H9 (cell line): Measurements from ENCODE around the gene CRELD2. TPM values are rescaled to one million over a fixed set of nuclear protein-coding genes. Genes with fewer than 3 reads are reported as not detected.

Source experiments
- DNase-seq: peaks from one replicate; pipeline ENCODE4 v3.0.0-alpha.2; 2017
- H2AFZ ChIP-seq: one replicate; pipeline ENCODE4 v1.6.1; 2013; ENCODE audit warnings: mild to moderate bottlenecking, low read length, control low read depth, moderate library complexity
- H2AK5ac ChIP-seq: 2 replicates; pipeline ENCODE4 v1.6.1; 2013; ENCODE audit warnings: low read length, control low read depth, mixed read lengths; ENCODE audit not compliant: insufficient read length
- H2BK120ac ChIP-seq: one replicate; pipeline ENCODE4 v1.6.1; 2013; ENCODE audit warnings: low read depth, mild to moderate bottlenecking, low read length, control low read depth, inconsistent platforms; ENCODE audit not compliant: poor library complexity, severe bottlenecking
- H2BK12ac ChIP-seq: 2 replicates; pipeline ENCODE4 v1.6.1; 2013; ENCODE audit warnings: low read length, control low read depth, mixed read lengths, low read depth; ENCODE audit not compliant: insufficient read length
- H2BK15ac ChIP-seq: 2 replicates; pipeline ENCODE4 v1.6.1; 2013; ENCODE audit warnings: low read depth, low read length, control low read depth
- H2BK20ac ChIP-seq: one replicate; pipeline ENCODE4 v1.6.1; 2013; ENCODE audit warnings: low read depth, mild to moderate bottlenecking, low read length, control low read depth, inconsistent platforms; ENCODE audit not compliant: poor library complexity, severe bottlenecking
- H2BK5ac ChIP-seq: 2 replicates; pipeline ENCODE4 v1.6.1; 2013; ENCODE audit warnings: low read length, control low read depth, mixed read lengths; ENCODE audit not compliant: insufficient read length
- H3K14ac ChIP-seq: 2 replicates; pipeline ENCODE4 v1.6.1; 2013; ENCODE audit warnings: low read length, control low read depth; ENCODE audit not compliant: insufficient read depth
- H3K18ac ChIP-seq: 2 replicates; pipeline ENCODE4 v1.6.1; 2013; ENCODE audit warnings: low read depth, mild to moderate bottlenecking, mixed read lengths, low read length, control low read depth; ENCODE audit not compliant: insufficient read length
- H3K23ac ChIP-seq: 2 replicates; pipeline ENCODE4 v1.6.1; 2013; ENCODE audit warnings: low read length, control low read depth, mixed read lengths, low read depth; ENCODE audit not compliant: insufficient read length
- H3K23me2 ChIP-seq: 2 replicates; pipeline ENCODE4 v1.6.1; 2013; ENCODE audit warnings: low read depth, mild to moderate bottlenecking, mixed read lengths, low read length, control low read depth; ENCODE audit not compliant: insufficient read length, poor library complexity, severe bottlenecking
- H3K27ac ChIP-seq: 2 replicates; pipeline ENCODE4 v1.5.1; 2013; ENCODE audit warnings: low read length, control low read depth, mixed read lengths, low read depth; ENCODE audit not compliant: insufficient read length
- H3K27me3 ChIP-seq: 2 replicates; pipeline ENCODE4 v1.6.1; 2013; ENCODE audit warnings: low read length, control low read depth, inconsistent platforms; ENCODE audit not compliant: insufficient read depth
- H3K4ac ChIP-seq: 2 replicates; pipeline ENCODE4 v1.6.1; 2013; ENCODE audit warnings: low read depth, mild to moderate bottlenecking, control low read depth, inconsistent platforms, low read length, moderate library complexity
- H3K4me1 ChIP-seq: 2 replicates; pipeline ENCODE4 v1.6.1; 2013; ENCODE audit warnings: low read length, control low read depth, inconsistent platforms; ENCODE audit not compliant: insufficient read depth
- H3K4me2 ChIP-seq: 2 replicates; pipeline ENCODE4 v1.6.1; 2013; ENCODE audit warnings: low read length, control low read depth, mixed read lengths; ENCODE audit not compliant: insufficient read length, insufficient read depth
- H3K56ac ChIP-seq: 2 replicates; pipeline ENCODE4 v1.6.1; 2013; ENCODE audit warnings: low read depth, mild to moderate bottlenecking, mixed read lengths, low read length, control low read depth; ENCODE audit not compliant: insufficient read length
- H3K79me1 ChIP-seq: 2 replicates; pipeline ENCODE4 v1.6.1; 2013; ENCODE audit warnings: low read depth, mild to moderate bottlenecking, moderate library complexity, low read length, control low read depth, inconsistent platforms; ENCODE audit not compliant: insufficient read depth, poor library complexity, severe bottlenecking
- H3K79me2 ChIP-seq: 2 replicates; pipeline ENCODE4 v1.6.1; 2013; ENCODE audit warnings: low read length, control low read depth, inconsistent platforms; ENCODE audit not compliant: insufficient read depth
- H3K9ac ChIP-seq: 2 replicates; pipeline ENCODE4 v1.6.1; 2013; ENCODE audit warnings: low read length, control low read depth, mixed read lengths; ENCODE audit not compliant: insufficient read length; ENCODE audit errors: extremely low read depth
- H3K9me3 ChIP-seq: one replicate; pipeline ENCODE4 v1.6.1; 2013; ENCODE audit warnings: low read depth, low read length, inconsistent platforms; ENCODE audit not compliant: control insufficient read depth
- H3T11ph ChIP-seq: one replicate; pipeline ENCODE4 v1.6.1; 2013; ENCODE audit warnings: mild to moderate bottlenecking, low read length, control low read depth, inconsistent platforms
- H4K20me1 ChIP-seq: one replicate; pipeline ENCODE4 v1.6.1; 2013; ENCODE audit not compliant: control insufficient read depth, insufficient read length, insufficient read depth
- H4K5ac ChIP-seq: 2 replicates; pipeline ENCODE4 v1.6.1; 2013; ENCODE audit warnings: low read depth, mild to moderate bottlenecking, mixed read lengths, low read length, control low read depth; ENCODE audit not compliant: insufficient read length
- H4K8ac ChIP-seq: replicated peaks from 2 replicates; pipeline ENCODE4 v1.6.1; 2013; ENCODE audit warnings: low read length, control low read depth, mixed read lengths, low read depth; ENCODE audit not compliant: insufficient read length
- H4K91ac ChIP-seq: 2 replicates; pipeline ENCODE4 v1.6.1; 2013; ENCODE audit warnings: low read depth, mild to moderate bottlenecking, moderate library complexity, mixed read lengths, low read length, control low read depth; ENCODE audit not compliant: insufficient read length
- H3K27ac Mint-ChIP-seq, 3 experiments: 2 replicates in 2 of 3; 3 replicates in 1 of 3; pipeline ENCODE4 v1.8.0; 2020 to 2021; ENCODE audit warnings: mixed read lengths in 3 of 3, mild to moderate bottlenecking in 1 of 3, moderate library complexity in 1 of 3
- H3K27me3 Mint-ChIP-seq: 2 replicates; pipeline ENCODE4 v1.8.0; 2021; ENCODE audit warnings: low read depth, mild to moderate bottlenecking, moderate library complexity, mixed read lengths
- H3K36me3 Mint-ChIP-seq, 3 experiments: 2 replicates in 2 of 3; 3 replicates in 1 of 3; pipeline ENCODE4 v1.8.0; 2020 to 2021; ENCODE audit warnings: low read depth in 3 of 3, mixed read lengths in 3 of 3; ENCODE audit not compliant: insufficient read depth in 1 of 3
- H3K4me1 Mint-ChIP-seq, 2 experiments: 2 replicates each; pipeline ENCODE4 v1.8.0; 2020; ENCODE audit warnings: mixed read lengths in 2 of 2
- H3K4me3 Mint-ChIP-seq, 2 experiments: 2 replicates in 1 of 2; 3 replicates in 1 of 2; pipeline ENCODE4 v1.8.0; 2020 to 2021; ENCODE audit warnings: mild to moderate bottlenecking in 2 of 2, mixed read lengths in 2 of 2, moderate library complexity in 1 of 2
- H3K9me3 Mint-ChIP-seq, 2 experiments: 2 replicates in 1 of 2; 3 replicates in 1 of 2; pipeline ENCODE4 v1.8.0; 2020; ENCODE audit warnings: mild to moderate bottlenecking in 2 of 2, mixed read lengths in 2 of 2, moderate library complexity in 1 of 2
- CTCF ChIP-seq: fragments of 200-600 bp; sonication (generic); conservative IDR thresholded peaks from 3 replicates; pipeline ENCODE4 v1.8.0; 2021; ENCODE audit warnings: antibody characterized with exemption, mild to moderate bottlenecking
- WGBS: extraction: QIAGEN DNeasy Blood & Tissue Kit; methylation state at CpG from one replicate; pipeline ENCODE4 v1.1.7; 2013; ENCODE audit warnings: missing lambda C conversion rate, low lambda C conversion rate, mixed read lengths; ENCODE audit not compliant: insufficient read length; ENCODE audit errors: extremely low coverage; 5-methylcytosine and 5-hydroxymethylcytosine counted together
- total RNA-seq: library from RNA; stranded (reverse); gene quantifications from 2 replicates; pipeline ENCODE4 v1.2.1, GENCODE V29; 2021

CRELD2 gene
- total RNA-seq, 1 experiment from 2014 or later = 34.7 TPM

GRCh38 chr22:49951678-49951985, 33.2 kb downstream of the CRELD2 start:
- Histone ChIP-seq H3K56ac (no peak overlapping the region), H3K23me2 (no peaks in the 10 kb centered on the region), H2BK12ac (no peak overlapping the region), H4K91ac (no peak overlapping the region), H3K9me3 (no peaks in the 10 kb centered on the region), H3K9ac (no peak overlapping the region), H3K27ac (no peak overlapping the region), H3K27me3 (no peaks in the 10 kb centered on the region), H3K79me2 (no peaks in the 10 kb centered on the region), H3K4me2 (no peak overlapping the region), H3K23ac (no peak overlapping the region), H2BK120ac (no peak overlapping the region), H3K4ac (no peak overlapping the region), H2BK5ac (no peak overlapping the region), H2AFZ (no peak overlapping the region), H3K4me1 (no peaks in the 10 kb centered on the region), H3K18ac (no peak overlapping the region), H4K8ac (no peak overlapping the region), H4K20me1 (no peaks in the 10 kb centered on the region), H2AK5ac (no peak overlapping the region), H4K5ac (no peak overlapping the region), H2BK20ac (no peak overlapping the region), H2BK15ac (no peak overlapping the region), H3K14ac (no peak overlapping the region; the same call in 1 of the 2 replicates), H3K79me1 (no peaks in the 10 kb centered on the region), H3T11ph (no peak overlapping the region)
- H3K4me3 Mint-ChIP-seq = no peak overlapping the region
- no peak overlapping the region for H3K27ac Mint-ChIP-seq
- no peaks in the 10 kb centered on the region for H3K9me3 Mint-ChIP-seq
- H3K36me3 Mint-ChIP-seq = no peaks in the 10 kb centered on the region
- WGBS = no CpG with 5 or more reads among the region's 4 CpGs
- DNase-seq = no peak
- TF ChIP-seq CTCF = no peak
- H3K4me1 Mint-ChIP-seq = peaks cover 5 to 19% of the 10 kb centered on the region in 2 experiments
- no peaks in the 10 kb centered on the region for H3K27me3 Mint-ChIP-seq
